NCI-H510A treated with DMSO at 0.1 percent for 48 hours (cell line): ENCODE results near the gene DNAH14.
"Not testable (repeated sequence)": the region's sequence is repeated elsewhere in the genome, so short reads cannot be mapped to it uniquely, and the experiment has no call there.

Experiments used
- DNase-seq: peaks from one replicate; lab custom pipeline; 2025; lab: John Stamatoyannopoulos, UW

Gene DNAH14

GRCh38 chr1:224921354-224921753 lies 8.1 kb upstream of the DNAH14 start:
- DNase-seq: no peak

GRCh38 chr1:224922404-224923164 lies 6.9 kb upstream of the DNAH14 start:
- peak; percentile 69 for DNase-seq

- DNase-seq: no peak
Observed at GRCh38 chr1:224923726-224924125, 5.7 kb upstream of the DNAH14 start.

GRCh38 chr1:224927631-224928030 lies 1.8 kb upstream of the DNAH14 start:
- not testable (repeated sequence) for DNase-seq

GRCh38 chr1:224928906-224929305 lies 569 bp upstream of the DNAH14 start:
- no peak for DNase-seq

- no peak for DNase-seq
Observed at GRCh38 chr1:224931605-224932004, 2.1 kb downstream of the DNAH14 start.

GRCh38 chr1:224932607-224933249 lies 3.3 kb downstream of the DNAH14 start:
- DNase-seq: no peak

- no peak for DNase-seq
Observed at GRCh38 chr1:224933584-224933983, 4.1 kb downstream of the DNAH14 start.

- no peak for DNase-seq
Observed at GRCh38 chr1:224938652-224939051, 9.2 kb downstream of the DNAH14 start.

GRCh38 chr1:224939844-224940425 lies 10.5 kb downstream of the DNAH14 start:
- DNase-seq: no peak

- DNase-seq: not testable (repeated sequence)
Observed at GRCh38 chr1:224940735-224941134, 11.3 kb downstream of the DNAH14 start.

- not testable (repeated sequence) for DNase-seq
Observed at GRCh38 chr1:224945651-224946348, 16.3 kb downstream of the DNAH14 start.

GRCh38 chr1:224946349-224946691 lies 16.8 kb downstream of the DNAH14 start:
- not testable (repeated sequence) for DNase-seq

GRCh38 chr1:224957696-224958095 lies 28.2 kb downstream of the DNAH14 start:
- no peak for DNase-seq

- no peak for DNase-seq
Observed at GRCh38 chr1:224958490-224958889, 29.0 kb downstream of the DNAH14 start.

GRCh38 chr1:224959115-224959514 lies 29.6 kb downstream of the DNAH14 start:
- DNase-seq: no peak

- no peak for DNase-seq
Observed at GRCh38 chr1:224959656-224960055, 30.2 kb downstream of the DNAH14 start.

GRCh38 chr1:224980181-224980580 lies 50.7 kb downstream of the DNAH14 start:
- no peak for DNase-seq

GRCh38 chr1:224981922-224982354 lies 52.5 kb downstream of the DNAH14 start:
- DNase-seq: not testable (repeated sequence)

- DNase-seq: no peak
Observed at GRCh38 chr1:224988042-224988441, 58.6 kb downstream of the DNAH14 start.

- no peak for DNase-seq
Observed at GRCh38 chr1:224989615-224990014, 60.1 kb downstream of the DNAH14 start.

GRCh38 chr1:224991550-224991949 lies 62.1 kb downstream of the DNAH14 start:
- not testable (repeated sequence) for DNase-seq

GRCh38 chr1:224995602-224996001 lies 66.1 kb downstream of the DNAH14 start:
- DNase-seq: no peak
